DMS79 treated with DMSO at 0.1 percent for 48 hours (cell line): ENCODE measurements around the gene PCDHGA9.
"Not testable (repeated sequence)": the region's sequence is repeated elsewhere in the genome, so short reads cannot be mapped to it uniquely, and the experiment has no call there.

ENCODE experiments used
- DNase-seq: peaks from one replicate; lab custom pipeline; 2025; lab: John Stamatoyannopoulos, UW

The PCDHGA9 gene

DNA sequence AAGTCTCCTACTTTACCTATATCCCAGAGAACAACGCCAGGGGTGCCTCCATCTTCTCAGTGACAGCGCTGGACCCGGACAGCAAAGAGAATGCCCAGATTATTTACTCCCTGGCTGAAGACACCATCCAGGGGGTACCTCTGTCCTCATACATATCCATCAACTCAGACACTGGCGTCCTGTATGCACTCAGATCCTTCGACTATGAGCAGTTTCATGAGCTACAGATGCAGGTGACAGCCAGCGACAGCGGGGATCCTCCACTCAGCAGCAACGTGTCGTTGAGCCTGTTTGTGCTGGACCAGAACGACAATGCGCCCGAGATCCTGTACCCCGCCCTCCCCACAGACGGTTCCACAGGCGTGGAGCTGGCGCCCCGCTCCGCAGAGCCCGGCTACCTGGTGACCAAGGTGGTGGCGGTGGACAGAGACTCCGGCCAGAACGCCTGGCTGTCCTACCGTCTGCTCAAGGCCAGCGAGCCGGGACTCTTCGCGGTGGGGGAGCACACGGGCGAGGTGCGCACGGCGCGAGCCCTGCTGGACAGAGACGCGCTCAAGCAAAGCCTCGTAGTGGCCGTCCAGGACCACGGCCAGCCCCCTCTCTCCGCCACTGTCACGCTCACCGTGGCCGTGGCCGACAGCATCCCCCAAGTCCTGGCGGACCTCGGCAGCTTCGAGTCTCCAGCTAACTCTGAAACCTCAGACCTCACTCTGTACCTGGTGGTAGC lies 12.1 kb downstream of the PCDHGA9 start:
- not testable (repeated sequence) for DNase-seq

DNA sequence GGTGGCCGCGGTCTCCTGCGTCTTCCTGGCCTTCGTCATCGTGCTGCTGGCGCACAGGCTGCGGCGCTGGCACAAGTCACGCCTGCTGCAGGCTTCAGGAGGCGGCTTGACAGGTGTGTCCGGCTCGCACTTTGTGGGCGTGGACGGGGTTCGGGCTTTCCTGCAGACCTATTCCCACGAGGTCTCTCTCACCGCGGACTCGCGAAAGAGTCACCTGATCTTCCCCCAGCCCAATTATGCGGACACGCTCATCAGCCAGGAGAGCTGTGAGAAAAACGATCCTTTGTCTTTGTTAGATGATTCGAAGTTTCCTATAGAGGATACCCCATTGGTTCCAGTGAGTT lies 12.7 kb downstream of the PCDHGA9 start:
- DNase-seq: not testable (repeated sequence)

DNA sequence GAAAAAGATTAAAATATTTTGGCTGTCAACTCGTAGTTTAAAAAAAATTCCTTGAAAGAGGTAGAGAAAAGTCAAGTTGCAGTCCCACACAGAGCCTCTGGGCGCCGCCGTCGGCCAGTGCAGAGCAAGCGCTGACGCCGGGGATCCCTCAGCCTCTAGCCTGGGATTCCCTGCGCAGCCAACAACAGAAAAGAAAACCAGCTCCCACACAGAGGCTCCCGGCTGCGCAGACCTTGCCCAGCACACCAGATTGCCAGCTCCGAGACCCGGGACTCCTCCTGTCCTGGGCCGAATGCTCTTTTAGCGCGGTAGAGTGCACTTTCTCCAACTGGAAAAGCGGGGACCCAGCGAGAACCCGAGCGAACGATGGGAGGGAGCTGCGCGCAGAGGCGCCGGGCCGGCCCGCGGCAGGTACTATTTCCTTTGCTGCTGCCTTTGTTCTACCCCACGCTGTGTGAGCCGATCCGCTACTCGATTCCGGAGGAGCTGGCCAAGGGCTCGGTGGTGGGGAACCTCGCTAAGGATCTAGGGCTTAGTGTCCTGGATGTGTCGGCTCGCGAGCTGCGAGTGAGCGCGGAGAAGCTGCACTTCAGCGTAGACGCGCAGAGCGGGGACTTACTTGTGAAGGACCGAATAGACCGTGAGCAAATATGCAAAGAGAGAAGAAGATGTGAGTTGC lies 15.1 kb downstream of the PCDHGA9 start, which contains the start of gene PCDHGB7:
PCDHGB7 (plus strand) TSS at position 184 of the 679 bp plus-strand sequence; CDS start at position 367, 183 bp downstream.
- not testable (repeated sequence) for DNase-seq

DNA sequence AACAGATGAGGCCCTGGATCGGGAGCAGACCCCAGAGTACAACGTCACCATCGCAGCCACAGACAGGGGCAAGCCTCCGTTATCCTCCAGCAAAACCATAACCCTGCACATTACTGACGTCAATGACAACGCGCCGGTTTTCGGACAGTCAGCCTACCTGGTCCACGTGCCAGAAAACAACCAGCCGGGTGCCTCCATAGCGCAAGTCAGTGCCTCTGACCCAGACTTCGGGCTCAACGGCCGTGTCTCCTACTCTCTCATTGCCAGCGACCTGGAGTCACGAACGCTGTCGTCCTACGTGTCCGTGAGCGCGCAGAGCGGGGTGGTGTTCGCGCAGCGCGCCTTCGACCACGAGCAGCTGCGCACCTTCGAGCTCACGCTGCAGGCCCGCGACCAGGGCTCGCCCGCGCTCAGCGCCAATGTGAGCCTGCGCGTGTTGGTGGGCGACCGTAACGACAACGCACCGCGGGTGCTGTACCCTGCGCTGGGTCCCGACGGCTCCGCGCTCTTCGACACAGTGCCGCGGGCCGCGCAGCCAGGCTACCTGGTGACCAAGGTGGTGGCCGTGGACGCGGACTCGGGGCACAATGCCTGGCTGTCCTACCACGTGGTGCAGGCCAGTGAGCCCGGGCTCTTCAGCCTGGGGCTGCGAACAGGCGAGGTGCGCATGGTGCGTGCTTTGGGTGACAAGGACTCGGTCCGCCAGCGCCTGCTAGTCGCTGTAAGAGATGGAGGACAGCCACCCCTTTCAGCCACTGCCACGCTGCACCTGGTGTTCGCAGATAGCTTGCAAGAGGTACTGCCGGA lies 16.7 kb downstream of the PCDHGA9 start:
- no peak for DNase-seq

DNA sequence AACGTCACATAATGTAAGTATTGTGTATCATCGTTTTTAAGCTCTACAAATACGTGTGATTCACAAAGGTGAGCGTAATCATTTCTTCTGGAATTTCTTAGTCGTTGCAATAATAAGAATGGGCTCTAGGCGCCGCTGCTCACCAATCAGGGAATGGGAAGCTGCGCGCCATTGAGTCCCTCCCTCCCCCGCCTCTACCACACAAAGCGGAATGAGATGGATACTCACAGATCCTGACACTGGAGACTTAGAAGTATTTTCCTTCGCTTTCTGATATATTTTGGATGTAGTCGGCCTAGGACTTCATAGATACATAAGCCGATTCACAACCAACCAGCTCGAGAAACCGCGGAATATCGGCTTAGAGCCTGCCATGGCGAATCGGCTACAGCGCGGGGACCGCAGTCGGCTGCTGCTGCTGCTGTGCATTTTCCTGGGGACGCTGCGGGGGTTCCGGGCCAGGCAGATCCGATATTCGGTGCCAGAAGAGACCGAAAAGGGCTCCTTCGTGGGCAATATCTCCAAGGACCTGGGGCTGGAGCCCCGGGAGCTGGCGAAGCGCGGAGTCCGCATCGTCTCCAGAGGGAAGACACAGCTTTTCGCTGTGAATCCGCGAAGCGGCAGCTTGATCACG lies 18.4 kb downstream of the PCDHGA9 start, which contains the start of gene PCDHGA11:
PCDHGA11 (plus strand) TSS at position 197 of the 634 bp plus-strand sequence; CDS start at position 374, 177 bp downstream.
- DNase-seq: no peak

DNA sequence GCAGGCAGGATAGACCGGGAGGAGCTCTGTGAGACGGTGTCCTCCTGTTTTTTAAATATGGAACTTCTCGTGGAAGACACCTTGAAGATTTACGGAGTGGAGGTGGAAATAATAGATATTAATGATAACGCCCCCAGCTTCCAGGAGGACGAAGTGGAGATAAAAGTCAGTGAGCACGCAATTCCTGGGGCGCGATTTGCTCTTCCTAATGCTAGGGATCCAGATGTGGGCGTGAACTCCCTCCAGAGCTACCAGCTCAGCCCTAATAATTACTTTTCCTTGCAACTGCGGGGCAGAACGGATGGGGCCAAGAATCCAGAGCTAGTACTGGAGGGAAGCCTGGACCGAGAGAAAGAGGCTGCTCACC lies 18.9 kb downstream of the PCDHGA9 start:
- no peak for DNase-seq

DNA sequence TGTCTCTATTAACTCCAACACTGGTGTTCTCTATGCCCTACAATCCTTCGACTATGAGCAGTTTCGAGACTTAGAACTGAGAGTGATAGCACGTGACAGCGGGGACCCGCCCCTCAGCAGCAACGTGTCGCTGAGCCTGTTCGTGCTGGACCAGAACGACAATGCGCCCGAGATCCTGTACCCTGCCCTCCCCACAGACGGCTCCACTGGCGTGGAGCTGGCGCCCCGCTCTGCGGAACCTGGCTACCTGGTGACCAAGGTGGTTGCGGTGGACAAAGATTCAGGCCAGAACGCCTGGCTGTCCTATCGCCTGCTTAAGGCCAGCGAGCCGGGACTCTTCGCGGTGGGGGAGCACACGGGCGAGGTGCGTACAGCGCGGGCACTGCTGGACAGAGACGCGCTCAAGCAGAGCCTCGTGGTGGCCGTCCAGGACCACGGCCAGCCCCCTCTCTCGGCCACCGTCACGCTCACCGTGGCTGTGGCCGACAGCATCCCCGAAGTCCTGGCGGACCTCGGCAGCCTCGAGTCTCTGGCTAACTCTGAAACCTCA lies 20.2 kb downstream of the PCDHGA9 start:
- DNase-seq: no peak

DNA sequence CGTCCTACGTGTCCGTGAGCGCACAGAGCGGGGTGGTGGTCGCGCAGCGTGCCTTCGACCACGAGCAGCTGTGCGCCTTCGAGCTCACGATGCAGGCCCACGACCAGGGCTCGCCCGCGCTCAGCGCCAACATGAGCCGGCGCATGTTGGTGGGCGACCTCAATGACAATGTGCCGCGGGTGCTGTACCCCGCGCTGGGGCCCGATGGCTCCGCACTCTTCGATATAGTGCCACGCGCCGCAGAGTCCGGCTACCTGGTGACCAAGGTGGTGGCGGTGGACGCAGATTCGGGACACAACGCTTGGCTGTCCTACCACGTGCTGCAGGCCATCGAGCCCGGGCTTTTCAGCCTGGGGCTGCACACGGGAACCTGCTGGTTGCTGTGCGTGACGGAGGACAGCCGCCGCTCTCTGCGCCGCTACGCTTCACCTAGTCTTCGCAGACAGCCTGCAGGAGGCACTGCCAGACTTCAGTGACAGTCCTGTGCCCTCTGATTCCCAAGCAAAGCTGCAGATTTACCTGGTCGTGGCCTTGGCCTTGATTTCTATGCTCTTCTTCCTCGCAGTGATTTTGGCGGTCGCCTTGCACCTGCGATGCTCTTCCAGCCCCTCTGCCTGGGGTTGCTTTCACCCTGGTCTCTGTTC lies 25.3 kb downstream of the PCDHGA9 start:
- DNase-seq: no peak

DNA sequence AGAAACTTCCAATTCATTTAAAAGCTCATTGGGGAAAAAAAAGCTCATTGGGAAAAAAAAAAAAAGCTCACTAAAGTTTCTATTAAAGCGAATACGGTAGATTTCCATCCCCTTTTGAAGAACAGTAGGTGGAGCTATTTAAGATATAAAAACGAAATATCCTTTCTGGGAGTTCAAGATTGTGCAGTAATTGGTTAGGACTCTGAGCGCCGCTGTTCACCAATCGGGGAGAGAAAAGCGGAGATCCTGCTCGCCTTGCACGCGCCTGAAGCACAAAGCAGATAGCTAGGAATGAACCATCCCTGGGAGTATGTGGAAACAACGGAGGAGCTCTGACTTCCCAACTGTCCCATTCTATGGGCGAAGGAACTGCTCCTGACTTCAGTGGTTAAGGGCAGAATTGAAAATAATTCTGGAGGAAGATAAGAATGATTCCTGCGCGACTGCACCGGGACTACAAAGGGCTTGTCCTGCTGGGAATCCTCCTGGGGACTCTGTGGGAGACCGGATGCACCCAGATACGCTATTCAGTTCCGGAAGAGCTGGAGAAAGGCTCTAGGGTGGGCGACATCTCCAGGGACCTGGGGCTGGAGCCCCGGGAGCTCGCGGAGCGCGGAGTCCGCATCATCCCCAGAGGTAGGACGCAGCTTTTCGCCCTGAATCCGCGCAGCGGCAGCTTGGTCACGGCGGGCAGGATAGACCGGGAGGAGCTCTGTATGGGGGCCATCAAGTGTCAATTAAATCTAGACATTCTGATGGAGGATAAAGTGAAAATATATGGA lies 27.9 kb downstream of the PCDHGA9 start, which contains the start of gene PCDHGA12:
PCDHGA12 (plus strand) TSS at position 176 of the 782 bp plus-strand sequence; CDS start at position 429, 253 bp downstream.
- DNase-seq: no peak

DNA sequence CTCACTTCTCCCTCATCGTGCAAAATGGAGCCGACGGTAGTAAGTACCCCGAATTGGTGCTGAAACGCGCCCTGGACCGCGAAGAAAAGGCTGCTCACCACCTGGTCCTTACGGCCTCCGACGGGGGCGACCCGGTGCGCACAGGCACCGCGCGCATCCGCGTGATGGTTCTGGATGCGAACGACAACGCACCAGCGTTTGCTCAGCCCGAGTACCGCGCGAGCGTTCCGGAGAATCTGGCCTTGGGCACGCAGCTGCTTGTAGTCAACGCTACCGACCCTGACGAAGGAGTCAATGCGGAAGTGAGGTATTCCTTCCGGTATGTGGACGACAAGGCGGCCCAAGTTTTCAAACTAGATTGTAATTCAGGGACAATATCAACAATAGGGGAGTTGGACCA lies 28.7 kb downstream of the PCDHGA9 start:
- no peak for DNase-seq

DNA sequence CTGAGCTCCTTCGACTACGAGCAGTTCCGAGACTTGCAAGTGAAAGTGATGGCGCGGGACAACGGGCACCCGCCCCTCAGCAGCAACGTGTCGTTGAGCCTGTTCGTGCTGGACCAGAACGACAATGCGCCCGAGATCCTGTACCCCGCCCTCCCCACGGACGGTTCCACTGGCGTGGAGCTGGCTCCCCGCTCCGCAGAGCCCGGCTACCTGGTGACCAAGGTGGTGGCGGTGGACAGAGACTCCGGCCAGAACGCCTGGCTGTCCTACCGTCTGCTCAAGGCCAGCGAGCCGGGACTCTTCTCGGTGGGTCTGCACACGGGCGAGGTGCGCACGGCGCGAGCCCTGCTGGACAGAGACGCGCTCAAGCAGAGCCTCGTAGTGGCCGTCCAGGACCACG lies 29.7 kb downstream of the PCDHGA9 start:
- DNase-seq: not testable (repeated sequence)

DNA sequence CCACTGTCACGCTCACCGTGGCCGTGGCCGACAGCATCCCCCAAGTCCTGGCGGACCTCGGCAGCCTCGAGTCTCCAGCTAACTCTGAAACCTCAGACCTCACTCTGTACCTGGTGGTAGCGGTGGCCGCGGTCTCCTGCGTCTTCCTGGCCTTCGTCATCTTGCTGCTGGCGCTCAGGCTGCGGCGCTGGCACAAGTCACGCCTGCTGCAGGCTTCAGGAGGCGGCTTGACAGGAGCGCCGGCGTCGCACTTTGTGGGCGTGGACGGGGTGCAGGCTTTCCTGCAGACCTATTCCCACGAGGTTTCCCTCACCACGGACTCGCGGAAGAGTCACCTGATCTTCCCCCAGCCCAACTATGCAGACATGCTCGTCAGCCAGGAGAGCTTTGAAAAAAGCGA lies 30.1 kb downstream of the PCDHGA9 start:
- not testable (repeated sequence) for DNase-seq

DNA sequence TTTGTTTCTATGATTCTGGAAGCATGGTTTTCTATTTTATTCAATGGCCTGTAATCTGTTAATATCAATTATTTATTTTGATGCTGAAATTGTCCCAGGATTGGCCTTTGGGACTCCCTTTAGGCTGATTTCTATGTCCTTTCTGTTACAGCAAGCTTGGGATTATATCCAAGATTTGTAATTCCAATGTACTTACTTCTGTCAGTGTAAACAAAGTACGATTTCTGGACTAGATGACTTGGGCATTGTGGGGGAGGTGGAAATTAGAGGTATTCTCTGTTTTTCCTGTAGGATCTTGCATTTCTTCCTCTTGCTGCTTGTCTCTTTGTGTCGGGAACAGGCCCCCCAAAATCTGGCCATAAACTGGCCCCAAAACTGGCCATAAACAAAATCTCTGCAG lies 31.4 kb downstream of the PCDHGA9 start:
- no peak for DNase-seq

DNA sequence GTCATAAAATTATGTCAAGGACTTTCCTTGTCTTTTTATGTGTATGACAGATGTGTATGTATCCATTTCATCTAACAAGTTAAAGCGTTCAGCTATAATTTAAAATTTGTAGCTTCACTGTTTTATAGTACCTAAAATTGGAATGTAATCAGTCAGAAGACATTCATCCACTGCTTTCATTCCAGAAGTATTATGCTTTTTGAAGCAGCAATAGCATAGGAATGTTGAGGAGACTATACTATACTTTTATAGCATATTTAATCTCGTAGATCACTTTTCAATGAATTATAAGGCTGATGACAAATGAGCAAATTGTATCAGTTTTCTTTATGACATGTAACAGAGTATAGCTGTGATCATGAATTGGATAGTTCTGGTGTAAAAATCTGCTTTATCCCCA lies 34.6 kb downstream of the PCDHGA9 start:
- no peak for DNase-seq

DNA sequence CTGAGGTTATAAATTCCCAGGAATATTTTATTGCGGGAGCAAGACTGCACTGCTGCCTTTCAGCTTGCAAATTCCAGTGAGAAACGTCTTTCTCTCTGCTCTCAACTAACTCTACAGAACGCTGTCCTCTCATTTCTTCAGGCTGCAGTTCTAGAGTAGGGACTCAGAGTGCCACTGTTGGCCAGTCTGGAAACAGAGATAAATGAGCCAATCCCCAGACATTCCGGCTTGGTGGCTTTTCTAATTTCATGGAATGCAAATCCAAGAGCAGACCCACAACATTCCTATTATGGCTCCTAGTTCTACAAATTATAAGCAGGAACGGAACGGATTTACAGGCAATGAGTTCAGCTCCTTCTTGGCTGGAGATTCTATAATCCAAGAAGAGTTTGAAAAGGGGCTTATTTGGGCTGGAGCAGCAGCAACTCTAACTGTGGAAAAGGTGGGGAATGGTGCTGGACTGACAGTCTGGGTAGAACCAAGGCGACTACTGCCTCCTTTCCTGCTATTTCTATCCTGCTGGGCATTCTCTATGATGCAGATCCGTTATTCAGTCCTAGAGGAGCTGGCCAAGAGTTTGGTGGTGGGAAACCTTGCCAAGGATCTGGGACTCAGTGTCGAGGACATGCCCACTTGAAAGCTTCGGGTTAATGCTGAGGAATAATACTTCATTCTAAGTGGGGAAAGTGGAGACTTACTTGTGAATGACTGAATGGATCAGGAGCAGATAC lies 37.0 kb downstream of the PCDHGA9 start:
- no peak for DNase-seq

DNA sequence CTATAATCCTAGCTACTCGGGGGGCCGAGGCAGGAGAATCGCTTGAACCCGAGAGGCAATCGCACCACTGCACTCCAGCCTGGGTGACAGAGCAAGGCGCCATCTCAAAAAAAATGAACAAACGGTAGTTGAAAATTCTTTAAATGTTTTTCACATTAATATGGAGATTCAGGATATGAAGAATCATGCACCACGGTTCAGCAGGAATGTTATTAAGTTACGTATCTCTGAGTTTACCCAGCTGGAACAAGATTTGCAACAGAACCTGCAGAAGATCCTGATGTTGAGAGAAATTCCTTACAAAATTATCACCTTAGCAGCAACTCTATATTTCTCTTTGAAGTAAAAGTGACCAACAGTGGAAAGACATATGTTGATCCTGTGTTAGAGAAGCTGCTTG lies 37.8 kb downstream of the PCDHGA9 start:
- no peak for DNase-seq

DNA sequence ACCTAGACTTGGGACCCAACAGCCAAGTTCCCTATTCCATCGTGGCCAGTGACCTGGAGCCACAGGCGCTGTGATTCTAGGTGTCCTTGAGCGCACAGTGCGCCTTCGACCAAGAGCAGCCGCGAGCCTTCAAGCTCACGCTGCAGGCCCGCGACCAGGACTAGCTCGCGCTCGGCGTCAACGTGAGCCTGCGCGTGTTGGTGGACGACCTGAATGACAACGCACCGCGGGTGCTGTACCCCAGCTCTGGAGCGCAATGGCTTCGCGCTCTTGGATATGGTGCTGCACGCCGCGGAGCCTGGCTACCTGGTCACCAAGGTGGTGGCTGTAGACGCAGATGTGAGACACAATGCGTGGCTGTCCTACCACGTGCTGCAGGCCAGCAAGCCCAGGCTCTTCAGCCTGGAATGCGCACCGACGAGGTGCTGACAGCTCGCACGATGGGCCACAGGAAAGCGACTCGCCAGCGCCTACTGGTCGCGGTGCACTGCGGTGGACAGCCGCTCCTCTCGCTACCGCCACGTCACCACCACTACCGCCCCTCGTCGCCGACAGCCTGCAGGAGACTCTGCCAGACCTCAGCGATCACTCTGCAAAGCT lies 39.1 kb downstream of the PCDHGA9 start:
- no peak for DNase-seq
